ENCODE results near the gene CTNNA2. TPM values are rescaled to one million over a fixed set of nuclear protein-coding genes. Genes with fewer than 3 reads are reported as not detected.

Gene CTNNA2
- total and polyA plus RNA-seq, 2 of the 8 experiments (the other 6 are each of a cell fraction or from before 2014, with no cell fraction given): 3.9 to 9.0 TPM

DNA sequence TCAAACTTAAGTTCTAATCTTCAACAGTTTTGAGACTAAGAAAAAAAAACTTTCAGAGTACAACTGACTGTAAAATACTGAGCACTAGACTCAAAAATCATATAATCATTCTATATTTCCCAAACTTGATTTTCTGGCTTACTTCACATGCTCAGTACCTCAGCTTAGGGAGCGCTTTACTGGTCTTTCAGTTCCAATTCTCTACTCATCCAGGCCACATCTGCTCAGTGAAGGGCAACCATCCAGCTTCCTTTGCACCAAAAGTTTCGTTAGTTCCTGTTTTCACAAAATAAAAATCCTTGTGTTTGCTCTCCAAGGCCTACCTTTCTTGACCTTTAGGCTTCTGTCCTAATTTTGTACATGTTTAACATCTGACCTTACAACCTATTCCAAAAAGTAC, 1079.3 kb downstream of the CTNNA2 start:
- Histone ChIP-seq H4K8ac (ENCODE audit: extremely low read depth, insufficient read depth, low read length) (no peak overlapping the region), H3K4me1 (replicated peaks in 1 of 4; ENCODE audit: control insufficient read depth in 3 of 4, insufficient read depth in 4 of 4, low read length in 3 of 4) (no peaks in the 10 kb centered on the region), H3K79me2 (ENCODE audit: control insufficient read depth in 1 of 2, insufficient read depth in 2 of 2, low read length in 2 of 2) (no peaks in the 10 kb centered on the region), H4K20me1 (replicated peaks in 1 of 2; ENCODE audit: control insufficient read depth in 1 of 2, insufficient read depth in 2 of 2, low read length in 2 of 2) (no peaks in the 10 kb centered on the region), H3K23me2 (ENCODE audit: low read depth, low read length) (no peaks in the 10 kb centered on the region), H2BK15ac (ENCODE audit: low read length) (no peak overlapping the region), H3K14ac (ENCODE audit: insufficient read length) (no peak overlapping the region), H2BK5ac (ENCODE audit: low read depth, low read length) (no peak overlapping the region), H2BK12ac (ENCODE audit: low read depth, low read length) (no peak overlapping the region), H3K18ac (ENCODE audit: extremely low read depth, low read length) (no peak overlapping the region), H3K4me3 (ENCODE audit: extremely low read depth in 1 of 4, insufficient read depth in 2 of 4, low read depth in 3 of 4, low read length in 4 of 4) (no peak overlapping the region), H3K56ac (replicated peaks; ENCODE audit: insufficient read length, low read depth, low read length) (no peak overlapping the region), H3K23ac (ENCODE audit: insufficient read length) (no peak overlapping the region), H3K27ac (ENCODE audit: low read depth, low read length) (no peak overlapping the region), H2AK5ac (ENCODE audit: low read depth, low read length) (no peak overlapping the region), H2BK120ac (replicated peaks; ENCODE audit: low read depth, low read length) (no peak overlapping the region), H3K9me3 (ENCODE audit: insufficient read depth in 2 of 2, low read depth in 1 of 2, low read length in 1 of 2) (no peaks in the 10 kb centered on the region), H2BK20ac (ENCODE audit: low read length) (no peak overlapping the region), H4K91ac (replicated peaks; ENCODE audit: insufficient read length, low read length) (no peak overlapping the region), H3K36me3 (ENCODE audit: control insufficient read depth in 2 of 4, insufficient read depth in 4 of 4, low read length in 3 of 4) (no peaks in the 10 kb centered on the region), H3K27me3 (replicated peaks in 1 of 4; ENCODE audit: control insufficient read depth in 3 of 4, extremely low read depth in 1 of 4, insufficient read depth in 3 of 4, low read length in 3 of 4) (no peaks in the 10 kb centered on the region), H3K79me1 (ENCODE audit: low read depth, low read length) (no peaks in the 10 kb centered on the region), H2AFZ (ENCODE audit: low read length) (no peak overlapping the region), H3K4me2 (ENCODE audit: insufficient read depth in 1 of 2, low read depth in 2 of 2, low read length in 2 of 2) (no peak overlapping the region), H4K5ac (ENCODE audit: insufficient read length, low read depth, low read length) (no peak overlapping the region), H3K4ac (replicated peaks; ENCODE audit: insufficient read length, low read depth, low read length) (no peak overlapping the region), H3K9ac (replicated peaks in 1 of 4; ENCODE audit: extremely low read depth in 1 of 4, low read depth in 3 of 4, low read length in 3 of 4) (no peak overlapping the region)
- CTCF ChIA-PET (ENCODE audit: partially characterized antibody): no interaction called here
- TF ChIP-seq KDM5A (IDR thresholded peaks at IDR 0.05; ENCODE audit: low read length): no peak
- no peak for TF ChIP-seq GTF2F1 (IDR thresholded peaks at IDR 0.05; ENCODE audit: borderline replicate concordance, low read depth, low read length)
- TF ChIP-seq CBX5 (IDR thresholded peaks at IDR 0.05; ENCODE audit: low read depth, low read length): no peak
- TF ChIP-seq RNF2 (IDR thresholded peaks at IDR 0.05; ENCODE audit: borderline replicate concordance, low read depth, low read length, missing control alignments, poor library complexity, severe bottlenecking): no peak
- TF ChIP-seq RFX5 (IDR thresholded peaks at IDR 0.05; ENCODE audit: borderline replicate concordance, low read depth, low read length): no peak
- TF ChIP-seq, protein P1, sequence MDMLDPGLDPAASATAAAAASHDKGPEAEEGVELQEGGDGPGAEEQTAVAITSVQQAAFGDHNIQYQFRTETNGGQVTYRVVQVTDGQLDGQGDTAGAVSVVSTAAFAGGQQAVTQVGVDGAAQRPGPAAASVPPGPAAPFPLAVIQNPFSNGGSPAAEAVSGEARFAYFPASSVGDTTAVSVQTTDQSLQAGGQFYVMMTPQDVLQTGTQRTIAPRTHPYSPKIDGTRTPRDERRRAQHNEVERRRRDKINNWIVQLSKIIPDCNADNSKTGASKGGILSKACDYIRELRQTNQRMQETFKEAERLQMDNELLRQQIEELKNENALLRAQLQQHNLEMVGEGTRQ (IDR thresholded peaks at IDR 0.05; ENCODE audit: low read length): no peak
- TF ChIP-seq JUND (IDR thresholded peaks at IDR 0.05; ENCODE audit: low read length): no peak
- no peak for TF ChIP-seq CEBPB (IDR thresholded peaks at IDR 0.05; ENCODE audit: low read depth, low read length)
- no peak for TF ChIP-seq SAP30 (IDR thresholded peaks at IDR 0.05; ENCODE audit: insufficient read depth, insufficient replicate concordance, low read length)
- TF ChIP-seq BACH1 (IDR thresholded peaks at IDR 0.05; ENCODE audit: low read length): no peak
- TF ChIP-seq BRCA1 (IDR thresholded peaks at IDR 0.05; ENCODE audit: low read depth, low read length): no peak
- no peak for TF ChIP-seq CBX8 (IDR thresholded peaks at IDR 0.05; ENCODE audit: borderline replicate concordance, low read depth, low read length)
- TF ChIP-seq SP2 (IDR thresholded peaks at IDR 0.05; ENCODE audit: low read length): no peak
- 86% methylated on average over 2 of the region's 2 CpGs; no CpG with 5 or more reads in 1 of the 2 experiments for WGBS, 2 experiments (ENCODE audit: extremely low coverage in 1 of 2, insufficient coverage in 1 of 2, insufficient read length in 1 of 2, insufficient replicate concordance in 2 of 2, low coverage in 1 of 2, low lambda C conversion rate in 2 of 2, missing lambda C conversion rate in 1 of 2)
- FAIRE-seq (no peak), DNase-seq (ENCODE audit: low read depth in 1 of 2, low spot score in 2 of 2) (no peak)
- POLR2A ChIA-PET (ENCODE audit: partially characterized antibody): no interaction called here

Measured in H1 (cell line).